Measurements from ENCODE around the gene KIAA1328. TPM values are rescaled to one million over a fixed set of nuclear protein-coding genes. Genes with fewer than 3 reads are reported as not detected.

KIAA1328 gene
- total and polyA plus RNA-seq, 9 of the 15 experiments (the other 6 are each of a cell fraction or from before 2014, with no cell fraction given) = 4.0 to 8.6 (median 7.4) TPM

DNA sequence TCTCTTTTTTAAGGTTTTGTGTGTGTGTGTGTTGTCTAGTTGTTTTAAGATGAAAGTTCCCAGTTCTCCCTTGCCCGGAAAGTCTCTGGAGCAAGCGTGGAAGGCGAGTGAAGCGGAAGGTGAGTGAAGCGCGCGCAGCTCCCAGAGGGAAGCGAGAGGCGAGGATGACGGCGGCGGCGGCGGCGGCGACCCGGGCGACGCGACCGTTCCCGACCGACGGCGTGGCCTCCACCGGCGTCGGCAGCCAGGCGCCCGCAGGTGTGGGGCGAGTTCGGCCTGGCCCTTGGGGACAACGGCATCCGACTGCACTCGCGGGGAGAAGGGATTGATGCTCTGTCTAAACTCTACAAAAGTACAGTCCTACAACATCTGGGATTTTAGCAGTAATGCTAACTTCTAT lies 414.8 kb downstream of the KIAA1328 start (continued):
- TF ChIP-seq, protein P1, sequence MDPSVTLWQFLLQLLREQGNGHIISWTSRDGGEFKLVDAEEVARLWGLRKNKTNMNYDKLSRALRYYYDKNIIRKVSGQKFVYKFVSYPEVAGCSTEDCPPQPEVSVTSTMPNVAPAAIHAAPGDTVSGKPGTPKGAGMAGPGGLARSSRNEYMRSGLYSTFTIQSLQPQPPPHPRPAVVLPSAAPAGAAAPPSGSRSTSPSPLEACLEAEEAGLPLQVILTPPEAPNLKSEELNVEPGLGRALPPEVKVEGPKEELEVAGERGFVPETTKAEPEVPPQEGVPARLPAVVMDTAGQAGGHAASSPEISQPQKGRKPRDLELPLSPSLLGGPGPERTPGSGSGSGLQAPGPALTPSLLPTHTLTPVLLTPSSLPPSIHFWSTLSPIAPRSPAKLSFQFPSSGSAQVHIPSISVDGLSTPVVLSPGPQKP (CRISPR knock-in tag; IDR thresholded peaks at IDR 0.05) = no peak
- TF ChIP-seq ZNF644 (tag; IDR thresholded peaks at IDR 0.05; ENCODE audit: low read depth) = no peak
- TF ChIP-seq, protein P2, sequence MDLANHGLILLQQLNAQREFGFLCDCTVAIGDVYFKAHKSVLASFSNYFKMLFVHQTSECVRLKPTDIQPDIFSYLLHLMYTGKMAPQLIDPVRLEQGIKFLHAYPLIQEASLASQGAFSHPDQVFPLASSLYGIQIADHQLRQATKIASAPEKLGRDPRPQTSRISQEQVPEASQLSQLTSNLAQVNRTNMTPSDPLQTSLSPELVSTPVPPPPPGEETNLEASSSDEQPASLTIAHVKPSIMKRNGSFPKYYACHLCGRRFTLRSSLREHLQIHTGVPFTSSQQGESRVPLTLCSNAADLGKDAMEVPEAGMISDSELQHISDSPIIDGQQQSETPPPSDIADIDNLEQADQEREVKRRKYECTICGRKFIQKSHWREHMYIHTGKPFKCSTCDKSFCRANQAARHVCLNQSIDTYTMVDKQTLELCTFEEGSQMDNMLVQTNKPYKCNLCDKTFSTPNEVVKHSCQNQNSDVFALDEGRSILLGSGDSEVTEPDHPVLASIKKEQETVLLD (IDR thresholded peaks at IDR 0.05) = no peak

DNA sequence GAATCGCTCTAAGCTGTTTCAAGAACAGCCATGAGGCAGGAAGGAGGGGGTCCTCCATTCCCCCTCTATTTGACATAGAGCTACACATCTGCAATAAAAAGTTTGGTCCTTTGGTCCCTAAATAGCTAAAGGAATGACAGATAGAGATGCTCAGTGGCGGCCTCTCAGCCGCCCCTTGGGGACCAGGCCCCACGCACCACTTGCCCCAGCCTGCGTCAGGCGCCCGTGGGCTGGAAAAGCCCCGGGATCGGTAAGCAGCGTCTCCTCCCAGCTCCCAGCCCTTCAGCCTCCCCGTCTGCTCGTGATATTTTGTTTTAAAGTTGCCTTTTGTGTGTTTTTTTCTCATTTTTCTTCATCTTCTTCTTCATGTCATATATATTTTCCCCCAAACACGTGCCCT lies 415.7 kb downstream of the KIAA1328 start:
- no peak overlapping the region for H3K4me2 ChIP-seq (ENCODE audit: insufficient read depth, low read length)
- in situ Hi-C loops (cut with MboI) = no loop called here
- 2% methylated on average over 13 of the region's 13 CpGs for WGBS (ENCODE audit: insufficient coverage, low coverage, missing lambda C conversion rate)
- TF ChIP-seq, protein P3, sequence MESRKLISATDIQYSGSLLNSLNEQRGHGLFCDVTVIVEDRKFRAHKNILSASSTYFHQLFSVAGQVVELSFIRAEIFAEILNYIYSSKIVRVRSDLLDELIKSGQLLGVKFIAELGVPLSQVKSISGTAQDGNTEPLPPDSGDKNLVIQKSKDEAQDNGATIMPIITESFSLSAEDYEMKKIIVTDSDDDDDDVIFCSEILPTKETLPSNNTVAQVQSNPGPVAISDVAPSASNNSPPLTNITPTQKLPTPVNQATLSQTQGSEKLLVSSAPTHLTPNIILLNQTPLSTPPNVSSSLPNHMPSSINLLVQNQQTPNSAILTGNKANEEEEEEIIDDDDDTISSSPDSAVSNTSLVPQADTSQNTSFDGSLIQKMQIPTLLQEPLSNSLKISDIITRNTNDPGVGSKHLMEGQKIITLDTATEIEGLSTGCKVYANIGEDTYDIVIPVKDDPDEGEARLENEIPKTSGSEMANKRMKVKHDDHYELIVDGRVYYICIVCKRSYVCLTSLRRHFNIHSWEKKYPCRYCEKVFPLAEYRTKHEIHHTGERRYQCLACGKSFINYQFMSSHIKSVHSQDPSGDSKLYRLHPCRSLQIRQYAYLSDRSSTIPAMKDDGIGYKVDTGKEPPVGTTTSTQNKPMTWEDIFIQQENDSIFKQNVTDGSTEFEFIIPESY (CRISPR knock-in tag; IDR thresholded peaks at IDR 0.05) = no peak
- TF ChIP-seq CSDE1 (IDR thresholded peaks at IDR 0.05) = no peak
- TF ChIP-seq, protein P4, sequence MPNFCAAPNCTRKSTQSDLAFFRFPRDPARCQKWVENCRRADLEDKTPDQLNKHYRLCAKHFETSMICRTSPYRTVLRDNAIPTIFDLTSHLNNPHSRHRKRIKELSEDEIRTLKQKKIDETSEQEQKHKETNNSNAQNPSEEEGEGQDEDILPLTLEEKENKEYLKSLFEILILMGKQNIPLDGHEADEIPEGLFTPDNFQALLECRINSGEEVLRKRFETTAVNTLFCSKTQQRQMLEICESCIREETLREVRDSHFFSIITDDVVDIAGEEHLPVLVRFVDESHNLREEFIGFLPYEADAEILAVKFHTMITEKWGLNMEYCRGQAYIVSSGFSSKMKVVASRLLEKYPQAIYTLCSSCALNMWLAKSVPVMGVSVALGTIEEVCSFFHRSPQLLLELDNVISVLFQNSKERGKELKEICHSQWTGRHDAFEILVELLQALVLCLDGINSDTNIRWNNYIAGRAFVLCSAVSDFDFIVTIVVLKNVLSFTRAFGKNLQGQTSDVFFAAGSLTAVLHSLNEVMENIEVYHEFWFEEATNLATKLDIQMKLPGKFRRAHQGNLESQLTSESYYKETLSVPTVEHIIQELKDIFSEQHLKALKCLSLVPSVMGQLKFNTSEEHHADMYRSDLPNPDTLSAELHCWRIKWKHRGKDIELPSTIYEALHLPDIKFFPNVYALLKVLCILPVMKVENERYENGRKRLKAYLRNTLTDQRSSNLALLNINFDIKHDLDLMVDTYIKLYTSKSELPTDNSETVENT (CRISPR knock-in tag; IDR thresholded peaks at IDR 0.05) = no peak
- no peak for TF ChIP-seq RCOR1 (IDR thresholded peaks at IDR 0.05; ENCODE audit: borderline replicate concordance in 1 of 2, low read depth in 2 of 2, low read length in 2 of 2)
- no peak for TF ChIP-seq ZNF165 (CRISPR knock-in tag; IDR thresholded peaks at IDR 0.05; ENCODE audit: borderline replicate concordance)
- TF ChIP-seq TCFL5 (CRISPR knock-in tag; conservative IDR thresholded peaks at IDR 0.05) = no peak
- TF ChIP-seq ESRRB (CRISPR knock-in tag; IDR thresholded peaks at IDR 0.05; ENCODE audit: borderline replicate concordance) = no peak
- no peak for TF ChIP-seq BCOR (IDR thresholded peaks at IDR 0.05)
- TF ChIP-seq TRIM24 (IDR thresholded peaks at IDR 0.05) = no peak
- TF ChIP-seq SMARCE1 (IDR thresholded peaks at IDR 0.05) = no peak

More for the DNA sequence above, 415.7 kb downstream of the KIAA1328 start:
- Histone ChIP-seq H3K79me2 (ENCODE audit: control insufficient read depth, insufficient read depth, low read length) (no peaks in the 10 kb centered on the region), H3K4me1 (replicated peaks in 1 of 2; ENCODE audit: control insufficient read depth in 2 of 2, insufficient read depth in 2 of 2, low read length in 2 of 2) (peaks cover 0 to 4% of the 10 kb centered on the region in 2 experiments; a peak in 1 of 5 replicates), H3K9ac (ENCODE audit: insufficient read depth in 1 of 2, low read depth in 2 of 2, low read length in 2 of 2) (no peak overlapping the region), H3K27ac (ENCODE audit: extremely low read depth, low read depth, low read length) (no peak overlapping the region), H3K4me3 (no peak overlapping the region), H3K9me3 (replicated peaks; ENCODE audit: control insufficient read depth, insufficient read depth, low read depth, low read length) (no peaks in the 10 kb centered on the region), H4K20me1 (replicated peaks; ENCODE audit: control insufficient read depth, insufficient read depth, low read length) (0 out of 2 replicates have a peak, but pooled peaks cover under 1% of the 10 kb centered on the region), H3K9me1 (ENCODE audit: control insufficient read depth, insufficient read depth, low read length) (no peaks in the 10 kb centered on the region), H3K36me3 (ENCODE audit: control insufficient read depth, insufficient read depth, low read length) (no peaks in the 10 kb centered on the region), H3K27me3 (ENCODE audit: control insufficient read depth in 2 of 2, insufficient read depth in 2 of 2, low read length in 2 of 2) (peaks cover 8 to 24% of the 10 kb centered on the region in 2 experiments; a peak in 2 of 5 replicates), H2AFZ (ENCODE audit: low read depth, low read length) (no peak overlapping the region)
- intact Hi-C loops (cut with micrococcal nuclease) = no loop called here
- no peak for DNase-seq (ENCODE audit: extremely low read depth in 1 of 4, low spot score in 3 of 4)
- ChIA-PET POLR2A (interaction anchor here (0.5 to 0.9 kb wide), 2 partner anchors 12 to 662 kb away, joined by 3 read pairs; no protein-coding TSS in a partner anchor), CTCF (ENCODE audit: low intra/inter-chr PET ratio) (no interaction called here)
- BruUV-seq (replicated peaks) = no TSS peak
- FAIRE-seq = no peak
- ATAC-seq = no peak

Data from K562 (cell line).